Stimulated activated CD4-positive, alpha-beta T cell treated with anti-CD3 and anti-CD28 coated beads, Interleukin-4, amount 100 ng/mL, for 4 hours (primary cell): ENCODE data around the gene UBN1.
A peak's percentile ranks its signal among the peaks of the same experiment; 100 is the strongest.

ENCODE experiments used
- DNase-seq, 2 experiments: peaks; one replicate each; pipeline ENCODE4 v3.0.0-alpha.2; 2020

The UBN1 gene, protein sequence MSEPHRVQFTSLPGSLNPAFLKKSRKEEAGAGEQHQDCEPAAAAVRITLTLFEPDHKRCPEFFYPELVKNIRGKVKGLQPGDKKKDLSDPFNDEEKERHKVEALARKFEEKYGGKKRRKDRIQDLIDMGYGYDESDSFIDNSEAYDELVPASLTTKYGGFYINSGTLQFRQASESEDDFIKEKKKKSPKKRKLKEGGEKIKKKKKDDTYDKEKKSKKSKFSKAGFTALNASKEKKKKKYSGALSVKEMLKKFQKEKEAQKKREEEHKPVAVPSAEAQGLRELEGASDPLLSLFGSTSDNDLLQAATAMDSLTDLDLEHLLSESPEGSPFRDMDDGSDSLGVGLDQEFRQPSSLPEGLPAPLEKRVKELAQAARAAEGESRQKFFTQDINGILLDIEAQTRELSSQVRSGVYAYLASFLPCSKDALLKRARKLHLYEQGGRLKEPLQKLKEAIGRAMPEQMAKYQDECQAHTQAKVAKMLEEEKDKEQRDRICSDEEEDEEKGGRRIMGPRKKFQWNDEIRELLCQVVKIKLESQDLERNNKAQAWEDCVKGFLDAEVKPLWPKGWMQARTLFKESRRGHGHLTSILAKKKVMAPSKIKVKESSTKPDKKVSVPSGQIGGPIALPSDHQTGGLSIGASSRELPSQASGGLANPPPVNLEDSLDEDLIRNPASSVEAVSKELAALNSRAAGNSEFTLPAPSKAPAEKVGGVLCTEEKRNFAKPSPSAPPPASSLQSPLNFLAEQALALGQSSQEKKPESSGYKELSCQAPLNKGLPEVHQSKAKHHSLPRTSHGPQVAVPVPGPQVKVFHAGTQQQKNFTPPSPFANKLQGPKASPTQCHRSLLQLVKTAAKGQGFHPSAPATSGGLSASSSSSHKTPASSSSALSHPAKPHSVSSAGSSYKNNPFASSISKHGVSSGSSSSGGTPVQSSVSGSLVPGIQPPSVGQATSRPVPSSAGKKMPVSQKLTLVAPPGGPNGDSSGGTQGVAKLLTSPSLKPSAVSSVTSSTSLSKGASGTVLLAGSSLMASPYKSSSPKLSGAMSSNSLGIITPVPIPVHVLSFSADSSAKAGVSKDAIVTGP (N-terminal part only)

DNA sequence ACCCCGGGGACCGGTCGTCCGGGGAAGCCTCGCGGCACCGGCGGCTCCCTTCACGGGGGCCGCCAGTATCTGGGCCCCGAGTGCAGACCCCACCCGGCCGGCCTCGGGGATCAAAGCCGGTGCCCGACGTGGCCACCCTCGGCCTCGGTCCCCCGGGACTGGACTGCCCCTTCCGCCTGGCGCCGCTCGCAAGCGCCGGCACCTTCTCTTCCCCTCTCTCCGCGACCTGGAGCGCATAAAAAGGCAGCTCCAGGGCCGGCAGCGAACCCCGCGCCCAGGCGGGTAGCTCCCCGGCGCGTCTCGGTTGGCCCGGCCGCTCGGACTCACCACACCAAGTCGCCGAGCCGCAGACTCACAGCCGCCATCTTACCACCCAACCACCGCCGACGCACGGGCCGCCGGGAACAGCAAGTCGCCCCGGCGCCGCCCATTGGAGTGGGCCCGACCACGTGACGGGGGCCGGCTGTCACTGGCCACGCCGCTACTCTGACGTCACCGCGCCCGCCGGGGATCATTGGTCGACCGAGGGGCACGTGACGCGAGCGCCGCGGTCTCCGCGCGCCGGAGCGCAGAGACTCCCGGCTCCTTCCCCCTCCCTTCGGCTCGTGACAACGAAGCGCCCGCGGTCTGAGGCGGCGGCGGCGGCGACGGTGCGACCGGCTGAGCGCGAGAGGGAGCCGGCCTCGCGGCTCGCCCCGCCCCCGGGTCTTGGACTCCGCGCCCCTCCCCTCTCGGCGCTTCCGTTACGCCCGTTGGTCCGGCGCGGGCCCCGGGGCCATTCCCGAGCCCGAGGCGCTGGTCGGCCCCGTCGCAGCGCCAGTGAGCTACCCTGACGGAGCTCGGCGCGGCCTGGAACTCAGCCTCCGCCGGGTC is at the start of gene UBN1, which contains the start of gene GLYR1:
Gene UBN1, plus strand, starts transcription at position 581 of the 873 bp plus-strand sequence. CDS start 5,437 bp downstream, outside the sequence.
Gene GLYR1, minus strand, starts transcription at position 388 of the 873 bp plus-strand sequence. Its CDS starts 23 bp downstream, at position 365.
- peak; percentile 99 to 100 for DNase-seq

DNA sequence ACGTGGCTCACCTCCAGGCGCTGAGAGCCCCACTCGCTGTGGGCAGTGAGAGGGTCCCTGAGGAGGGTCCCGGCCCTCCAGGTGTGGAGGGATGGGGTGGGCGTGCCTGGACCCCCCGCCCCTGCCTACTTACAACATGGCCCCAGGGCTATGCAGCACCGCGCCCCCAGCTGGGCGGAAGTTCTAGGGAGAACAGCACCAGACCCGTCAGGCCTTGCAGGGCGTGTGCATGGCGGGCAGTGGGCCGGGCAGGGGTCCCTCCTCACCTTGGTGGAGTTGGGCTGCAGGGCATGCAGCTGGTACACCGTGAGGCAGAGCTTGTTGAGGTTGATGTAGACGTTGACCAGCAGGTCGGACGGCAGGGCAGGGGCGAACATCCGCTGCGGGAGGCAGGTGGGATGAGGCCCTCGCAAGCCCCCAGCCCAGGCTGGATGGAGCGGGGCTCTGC is 49.5 kb upstream of the UBN1 start:
- DNase-seq: no peak

DNA sequence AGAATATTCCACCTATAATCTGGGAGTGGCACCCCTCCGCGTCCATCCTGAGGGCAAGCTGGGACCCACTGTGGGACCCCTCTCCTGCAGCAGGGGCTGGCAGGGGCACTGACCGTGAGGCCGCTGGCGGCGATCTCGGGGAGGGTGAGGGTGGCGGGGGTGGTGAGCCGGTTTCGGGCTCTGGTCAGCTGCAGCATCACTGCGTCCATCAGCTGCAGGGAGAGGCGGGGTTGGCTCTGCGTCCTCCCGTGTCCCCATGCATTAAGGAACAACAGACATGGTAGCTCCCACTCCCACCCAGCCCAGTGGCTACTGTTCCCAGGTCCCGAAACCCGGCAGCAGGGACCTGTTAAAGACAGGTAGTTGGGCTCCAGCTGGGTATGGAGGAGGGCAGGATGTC is 48.8 kb upstream of the UBN1 start:
- no peak for DNase-seq

DNA sequence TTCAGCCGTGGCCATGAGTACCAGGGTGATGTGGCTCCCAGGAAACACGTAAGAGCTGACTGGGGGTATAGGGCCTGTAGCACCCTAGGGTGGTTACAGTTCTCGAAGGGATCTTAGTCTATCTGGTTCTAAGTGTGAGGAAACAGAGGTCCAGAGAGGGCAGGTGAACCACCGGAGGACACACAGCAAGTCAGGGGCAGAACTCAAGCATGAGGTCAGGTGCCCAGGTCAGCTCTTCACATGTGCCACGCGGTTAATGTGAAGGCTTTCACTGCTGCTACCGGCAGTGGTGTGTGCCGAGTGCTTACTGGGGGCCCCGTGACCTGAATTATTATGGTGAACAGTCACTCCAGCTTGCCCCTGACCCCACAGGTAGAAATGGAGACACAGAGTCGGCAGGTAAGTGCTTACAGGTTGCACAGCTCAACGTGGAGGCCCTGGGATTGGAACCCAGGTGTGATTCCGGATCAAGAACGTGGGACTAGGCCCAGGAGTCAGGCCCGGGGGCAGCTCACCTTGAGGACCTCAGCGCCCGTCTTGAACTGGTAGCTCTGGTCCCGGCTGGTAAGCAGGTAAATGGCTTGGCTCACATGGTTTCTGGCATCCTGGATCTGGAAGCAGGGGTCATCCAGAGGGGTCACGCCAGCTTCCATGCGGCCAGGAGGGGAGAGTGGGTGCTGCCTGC is 48.0 kb upstream of the UBN1 start:
- DNase-seq: no peak

DNA sequence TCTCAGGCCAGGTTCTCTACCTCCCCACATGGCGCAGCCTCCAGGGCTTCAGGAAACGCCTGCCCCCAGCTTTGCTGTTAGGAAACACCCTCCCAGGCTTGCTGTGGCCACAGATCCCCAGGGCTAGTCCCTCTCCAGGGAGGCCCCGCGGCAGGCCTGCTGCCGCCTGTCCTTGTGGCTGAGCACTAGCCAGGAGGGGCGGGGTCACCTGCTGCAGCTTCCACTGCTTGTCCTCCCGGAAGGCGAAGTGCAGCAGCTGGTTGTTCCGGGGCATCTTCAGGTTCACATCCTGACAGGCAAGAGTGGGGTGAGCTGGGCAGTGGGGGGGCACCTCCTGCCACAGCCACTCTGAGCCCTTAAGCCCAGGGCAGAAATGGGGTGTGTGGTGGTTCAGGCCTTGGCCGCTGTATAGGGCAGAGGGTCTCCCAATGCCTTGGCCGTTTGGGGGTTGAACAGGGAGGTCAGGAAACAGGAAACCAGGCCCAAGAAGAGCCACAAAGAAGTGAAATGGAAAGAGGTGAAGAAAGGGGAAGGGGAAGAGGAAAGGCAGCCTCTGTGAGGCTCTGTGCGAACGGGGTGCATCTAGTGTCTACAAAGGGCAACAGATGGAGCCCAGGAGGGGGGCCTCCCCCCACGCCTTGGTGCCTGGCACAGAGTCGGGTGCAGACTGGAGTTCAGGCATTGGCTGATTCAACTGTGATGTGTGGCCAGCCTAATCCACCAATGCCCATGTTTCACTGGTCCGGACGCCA is 46.8 kb upstream of the UBN1 start:
- no peak for DNase-seq

DNA sequence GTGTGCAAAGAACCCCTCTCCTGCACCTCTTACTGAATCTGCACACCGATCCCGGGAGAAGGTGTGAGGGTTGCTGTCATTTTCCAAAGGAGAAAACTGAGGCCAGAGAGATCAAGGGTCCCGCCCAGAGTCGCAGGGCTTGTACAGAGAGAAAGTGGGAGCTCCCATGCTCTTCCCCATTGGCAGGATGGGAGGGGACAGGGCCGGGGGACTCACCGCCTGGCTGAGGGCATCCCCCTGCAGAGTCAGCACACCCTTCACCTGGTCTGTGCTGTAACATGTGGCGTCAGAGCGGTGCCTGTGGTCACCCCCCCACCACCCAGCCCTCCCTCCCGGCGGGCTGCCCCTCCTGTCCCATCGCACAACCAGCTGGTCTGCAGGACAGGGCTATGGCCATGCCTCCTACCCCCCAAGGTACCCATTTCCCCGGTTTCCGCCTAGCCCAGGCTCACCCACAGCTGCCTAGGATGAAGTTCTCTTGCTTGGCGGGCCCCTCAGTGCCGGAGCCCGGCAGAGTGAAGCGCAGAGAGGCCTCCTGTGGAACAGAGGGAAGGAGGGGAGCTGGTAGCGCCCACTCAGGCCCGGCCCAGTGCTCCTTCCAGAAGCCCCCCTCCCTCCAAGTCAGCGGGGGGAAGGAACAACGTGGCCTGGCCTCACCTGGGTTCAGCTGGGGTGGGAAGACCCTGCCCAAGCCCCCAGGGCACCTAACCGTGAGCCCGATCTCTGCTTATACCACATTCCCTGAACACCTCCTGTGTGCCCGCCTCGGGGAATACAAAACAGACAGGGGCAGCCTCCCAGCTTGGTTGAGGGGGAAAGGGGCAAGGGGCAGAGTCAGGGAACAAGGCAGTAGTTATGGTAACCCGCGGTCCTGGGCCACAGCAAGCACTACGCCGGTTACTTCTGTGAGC is 46.0 kb upstream of the UBN1 start:
- no peak for DNase-seq

DNA sequence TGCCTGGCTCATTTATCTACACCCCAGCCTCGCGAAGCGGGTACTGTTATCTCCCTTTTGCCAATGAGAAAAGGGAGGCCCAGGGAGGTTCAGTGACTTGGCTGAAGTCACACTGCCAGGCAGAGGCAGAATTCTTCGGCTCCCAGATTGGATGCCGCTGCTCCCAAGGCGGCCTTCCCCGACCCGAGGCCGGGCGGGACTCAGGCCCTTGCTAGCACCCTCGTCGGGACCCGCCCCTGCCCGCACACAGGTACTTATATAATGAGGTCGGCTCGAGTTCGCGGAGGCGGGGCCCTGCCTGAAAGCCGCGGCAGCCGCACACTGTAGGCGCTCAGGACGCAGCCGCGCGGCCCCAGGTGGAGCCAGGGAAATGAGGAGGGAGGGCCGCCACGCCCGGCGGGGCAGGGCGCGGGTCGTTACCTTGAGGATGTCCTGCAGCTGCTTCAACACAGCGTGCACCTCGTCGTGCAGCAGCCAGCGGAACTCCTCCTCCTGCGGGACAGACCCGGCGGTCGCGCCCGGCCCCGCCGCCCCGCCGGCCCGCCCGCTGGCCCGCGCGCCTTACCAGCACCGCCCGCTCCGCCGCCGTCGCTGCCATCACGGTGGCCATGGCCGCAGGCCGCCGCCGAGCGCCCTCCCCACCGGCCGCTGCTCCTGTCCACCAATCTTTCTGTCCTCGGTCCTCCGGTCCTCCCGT is 45.2 kb upstream of the UBN1 start, which contains the start of gene ROGDI:
Gene ROGDI, minus strand, starts transcription at position 672 of the 697 bp plus-strand sequence. Its CDS starts 62 bp downstream, at position 610.
- peak; percentile 71 to 75 for DNase-seq

DNA sequence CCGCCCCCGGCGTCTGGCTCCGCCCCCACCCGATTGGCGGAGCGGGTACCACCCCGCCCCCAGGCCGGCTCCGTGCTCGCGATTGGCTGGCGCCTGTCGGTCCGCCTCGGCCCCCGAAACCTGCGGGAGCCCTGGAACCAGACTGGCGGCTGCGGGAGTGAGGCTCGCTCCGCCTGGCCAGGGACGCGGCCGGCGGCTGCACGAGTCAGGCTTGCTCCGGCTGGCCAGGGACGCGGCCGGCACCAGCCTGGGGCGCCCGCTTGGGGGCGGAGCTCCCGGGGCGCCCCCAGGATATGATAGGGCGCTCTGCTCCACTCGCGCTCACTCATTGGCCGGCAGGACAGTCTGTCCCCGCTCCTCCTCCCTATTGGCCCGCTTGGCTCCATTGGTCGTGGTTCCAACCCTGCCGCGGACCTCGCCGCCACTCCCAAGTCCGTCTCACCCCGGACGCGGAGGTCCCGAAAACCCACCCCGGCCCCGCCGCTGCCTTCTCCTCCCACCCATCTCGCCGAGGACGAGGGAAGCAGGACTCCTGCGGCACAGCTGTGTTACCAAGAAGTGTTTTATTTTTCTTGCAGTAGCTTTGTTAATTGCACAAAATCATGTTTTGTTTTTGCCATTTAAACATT is 44.5 kb upstream of the UBN1 start:
- DNase-seq: peak; percentile 82 to 90

DNA sequence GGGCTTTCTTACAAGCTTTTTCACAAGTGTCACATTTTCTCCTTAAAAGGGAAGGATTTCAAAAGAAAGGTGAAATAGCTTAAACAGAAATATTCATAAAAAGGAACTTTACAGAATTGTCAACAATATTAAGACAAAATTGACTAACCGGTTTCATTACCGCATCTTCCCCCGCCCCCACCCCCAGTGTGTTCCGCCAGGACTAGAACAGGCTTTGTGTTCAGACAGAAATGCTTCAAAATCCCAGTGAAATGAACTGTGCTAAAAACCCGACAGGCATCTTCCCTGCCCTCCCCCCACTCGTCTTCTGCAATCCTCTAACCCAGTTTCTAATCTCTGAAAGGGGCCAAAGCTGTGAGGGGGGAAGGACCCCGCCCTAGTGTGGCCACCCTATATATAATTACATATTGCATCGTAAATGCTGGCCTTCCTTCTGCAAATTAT is 43.9 kb upstream of the UBN1 start:
- DNase-seq: no peak

DNA sequence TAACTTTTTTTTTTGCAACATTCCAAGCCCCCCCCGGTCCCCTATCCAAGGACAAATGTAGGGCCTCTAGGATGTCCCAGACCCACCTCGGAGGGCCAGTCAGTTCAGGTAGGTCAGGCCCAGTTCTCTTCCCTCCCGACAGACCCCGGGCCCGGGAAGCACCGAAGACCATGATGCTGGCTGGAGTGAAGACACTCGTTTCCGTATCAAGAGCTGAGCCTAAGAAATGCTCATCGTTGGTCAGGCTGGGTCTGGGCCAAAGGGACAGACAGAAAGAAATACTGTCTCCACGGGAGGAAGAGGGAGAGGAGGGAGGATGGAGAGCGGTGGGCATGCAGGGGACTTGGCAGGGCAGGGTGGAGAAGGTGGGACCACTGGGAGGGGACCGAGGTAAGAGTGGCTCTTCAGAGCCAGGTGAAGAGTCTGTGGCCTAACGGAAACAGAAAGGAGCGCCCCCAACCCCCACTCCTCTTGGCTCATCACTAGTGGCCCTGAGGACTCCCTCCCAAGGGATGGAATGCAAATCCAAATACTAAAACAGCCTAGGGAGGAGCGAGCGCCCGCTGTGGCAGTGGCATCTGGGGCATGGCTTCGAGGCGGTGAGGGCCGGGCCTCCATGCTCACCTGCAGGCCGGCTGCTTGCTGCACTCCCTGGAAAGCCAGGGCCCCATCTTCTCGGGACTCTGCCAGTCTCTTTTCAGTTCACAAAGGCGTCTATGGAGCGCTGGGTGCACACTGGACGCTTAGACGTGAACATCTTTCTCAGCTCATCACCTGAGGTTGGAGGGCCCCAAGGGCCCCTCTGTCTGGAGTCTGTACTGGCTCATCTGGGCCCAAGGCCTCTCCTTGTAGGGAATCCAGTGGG is 43.2 kb upstream of the UBN1 start:
- DNase-seq: no peak

DNA sequence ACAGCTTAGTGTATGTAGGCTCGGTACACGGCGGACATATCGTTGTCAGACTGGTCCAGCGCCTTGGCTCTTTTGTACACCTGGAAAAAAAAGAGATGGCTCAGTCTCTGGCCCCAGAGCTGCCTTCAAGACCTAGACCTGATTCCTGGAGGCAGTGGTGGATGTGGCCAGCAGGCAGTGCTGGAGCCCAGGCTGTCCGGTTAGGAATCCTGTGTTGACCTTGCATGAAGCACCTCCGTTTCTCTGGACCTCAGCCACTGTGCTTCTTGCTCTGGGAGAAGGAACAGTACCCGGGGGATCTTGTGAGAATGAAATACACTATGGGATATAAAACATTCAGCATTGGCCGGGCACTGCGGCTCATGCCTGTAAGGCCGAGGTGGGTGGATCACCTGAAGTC is 42.0 kb upstream of the UBN1 start:
- DNase-seq: no peak

DNA sequence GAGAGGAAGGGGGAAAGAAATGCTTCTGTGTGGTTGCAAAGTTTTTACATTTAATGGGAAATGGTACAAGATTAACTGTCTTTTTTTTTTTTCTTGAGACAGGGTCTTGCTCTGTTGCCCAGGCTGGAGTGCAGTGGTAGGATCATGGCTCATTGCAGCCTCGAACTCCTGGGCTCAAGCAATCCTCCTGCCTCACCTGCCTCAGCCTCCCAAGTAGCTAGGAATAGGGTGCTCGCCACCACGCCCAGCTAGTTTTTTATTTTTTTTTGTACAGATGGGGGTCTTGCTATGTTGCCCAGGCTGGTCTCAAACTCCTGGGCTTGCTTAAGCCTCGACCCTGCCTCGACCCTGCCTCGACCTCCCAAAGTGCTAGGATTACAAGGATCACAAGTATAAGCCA is 41.0 kb upstream of the UBN1 start:
- DNase-seq: no peak

DNA sequence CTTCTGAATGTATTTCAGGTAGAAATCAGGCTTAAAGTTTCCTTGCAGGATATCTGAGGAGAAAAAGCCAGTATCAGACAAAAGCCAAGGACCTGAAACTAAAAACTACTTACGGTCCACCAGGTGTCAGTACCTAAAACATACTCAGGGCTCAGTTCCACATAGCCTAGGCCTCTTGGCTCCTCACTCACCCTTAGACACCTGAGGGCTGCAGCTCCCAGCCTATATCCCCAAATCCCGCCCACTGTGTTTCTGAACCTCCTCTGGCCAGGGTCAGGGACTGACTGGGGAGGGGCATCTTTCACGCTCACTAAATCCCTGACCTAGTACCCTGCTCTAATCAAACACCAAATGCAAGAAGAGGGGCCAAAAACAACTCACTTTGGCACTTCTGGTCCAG is 36.0 kb upstream of the UBN1 start:
- no peak for DNase-seq

DNA sequence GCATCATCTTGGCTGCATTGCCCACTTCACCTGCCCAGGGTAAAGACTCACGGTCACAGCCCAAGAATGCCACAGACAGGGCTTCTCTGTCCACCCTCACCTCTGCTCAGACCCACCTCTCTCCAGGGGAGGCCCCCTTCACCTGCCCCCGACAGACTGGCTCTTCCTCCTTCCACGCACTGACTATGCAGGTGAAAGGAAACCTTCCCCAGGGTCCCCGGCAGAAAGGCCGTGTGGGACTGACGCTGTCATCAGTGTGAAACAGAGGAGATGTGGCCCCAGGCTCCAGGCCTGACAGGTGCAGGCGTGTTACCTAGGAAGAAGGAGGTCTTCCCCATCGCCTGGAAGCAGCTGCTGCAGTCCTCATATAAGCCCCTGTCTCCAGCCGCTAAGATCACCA is 35.5 kb upstream of the UBN1 start:
- no peak for DNase-seq

DNA sequence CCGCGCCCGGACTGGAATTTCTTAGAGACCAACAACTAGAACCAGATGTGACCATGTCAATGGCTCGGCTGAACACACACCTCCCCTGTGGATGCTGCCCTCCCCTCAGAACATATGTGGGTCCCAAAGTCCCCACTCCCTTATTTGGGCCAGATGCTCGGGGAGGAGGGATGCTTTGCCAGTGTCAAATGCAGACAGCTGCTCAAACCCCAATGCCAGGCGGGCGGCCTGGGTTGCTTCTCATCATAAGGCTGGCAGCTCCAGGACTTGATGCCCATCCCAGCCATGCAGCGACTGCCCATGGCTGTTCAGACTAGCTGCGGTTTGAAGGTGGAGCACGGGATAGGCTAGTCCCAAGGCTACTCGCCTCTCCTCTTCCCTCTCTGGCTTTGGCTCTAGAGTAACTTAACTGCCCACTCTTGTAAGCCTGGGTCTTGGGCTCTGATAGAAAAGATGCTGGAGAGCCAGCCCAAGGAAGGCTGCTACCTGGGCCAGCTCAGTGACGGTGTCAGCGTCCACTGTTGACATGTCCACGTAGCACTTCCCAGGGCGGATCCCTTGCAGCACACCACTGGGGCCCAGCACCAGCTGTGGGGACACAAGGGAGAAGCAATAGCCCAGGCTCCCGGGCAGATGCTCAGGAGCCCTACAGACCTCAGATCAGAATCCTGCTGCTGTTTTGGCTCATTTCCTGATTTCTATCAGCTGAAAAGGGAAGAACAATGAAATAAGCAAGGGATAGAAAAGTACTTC is 33.9 kb upstream of the UBN1 start:
- DNase-seq: no peak

DNA sequence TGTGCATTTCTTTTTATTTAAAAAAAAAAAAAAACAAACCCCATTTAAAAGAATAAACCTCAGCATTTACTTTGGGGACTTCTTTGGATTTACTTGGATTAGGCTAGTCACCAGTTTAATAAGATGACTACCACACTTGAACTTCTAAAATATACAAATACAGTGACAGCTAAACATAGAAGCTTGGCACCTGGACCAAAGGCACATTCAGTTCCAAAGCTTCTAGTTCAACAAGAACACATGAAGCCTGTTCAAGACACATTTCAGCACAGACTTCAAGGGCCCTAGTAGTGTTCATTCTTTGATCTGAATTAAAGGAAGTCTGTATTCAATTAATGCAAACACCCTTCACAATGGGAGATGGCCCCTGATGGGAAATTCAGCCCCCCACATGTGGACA is 33.2 kb upstream of the UBN1 start:
- no peak for DNase-seq
